PFSK-1 (cell line): ENCODE data around the gene IRX6.

ENCODE experiments used
- POLR2AphosphoS5 ChIP-seq: IDR thresholded peaks from 2 replicates; pipeline ENCODE4 v1.6.1; 2012; ENCODE audit warnings: low read depth, mild to moderate bottlenecking, control low read depth, low read length, moderate library complexity
- TAF1 ChIP-seq: IDR thresholded peaks from 2 replicates; pipeline ENCODE4 v1.6.1; 2012; ENCODE audit warnings: low read length, control low read depth, borderline replicate concordance; ENCODE audit not compliant: insufficient read depth

- TF ChIP-seq POLR2AphosphoS5 (no peak), TAF1 (no peak)
Measured at GRCh38 chr16:55376045-55376444, 52.0 kb downstream of the IRX6 start.
